ENCODE data around the gene VIM.
"Not testable (repeated sequence)": the region's sequence is repeated elsewhere in the genome, so short reads cannot be mapped to it uniquely, and the experiment has no call there.

VIM gene

GRCh38 chr10:17257466-17258321 is 29.7 kb downstream of the VIM start:
- DNase-seq = no peak

GRCh38 chr10:17262502-17262901 is 34.5 kb downstream of the VIM start:
- no peak for DNase-seq

- no peak for DNase-seq
Observed at GRCh38 chr10:17263580-17263979, 35.5 kb downstream of the VIM start.

- DNase-seq = no peak
Observed at GRCh38 chr10:17265468-17265867, 37.4 kb downstream of the VIM start.

- not testable (repeated sequence) for DNase-seq
Observed at GRCh38 chr10:17266549-17266948, 38.5 kb downstream of the VIM start.

- DNase-seq = no peak
Observed at GRCh38 chr10:17272648-17273047, 44.6 kb downstream of the VIM start.

GRCh38 chr10:17273403-17273802 is 45.4 kb downstream of the VIM start:
- DNase-seq = no peak

GRCh38 chr10:17276756-17277424 is 48.8 kb downstream of the VIM start:
- DNase-seq = no peak

- DNase-seq = no peak
Observed at GRCh38 chr10:17278607-17279240, 50.7 kb downstream of the VIM start.

GRCh38 chr10:17282311-17282710 is 54.3 kb downstream of the VIM start:
- no peak for DNase-seq

- no peak for DNase-seq
Observed at GRCh38 chr10:17286562-17287550, 58.8 kb downstream of the VIM start.

All from 8988T (cell line).